K562 (cell line): Measurements from ENCODE around the gene PRTN3. TPM values are rescaled to one million over a fixed set of nuclear protein-coding genes. Genes with fewer than 3 reads are reported as not detected.

Source experiments
- ATAC-seq: fragments of 200-7000 bp; cut with Tn5 transposase; 3 replicates; pipeline ENCODE4 v1.9.1; 2020; ENCODE audit warnings: moderate library complexity
- BruUV-seq: library from RNA; stranded (reverse); fragments of 400-500 nt; replicated peaks from 2 replicates; lab custom pipeline; 2021; lab: Mats Ljungman, UMichigan
- CTCF ChIA-PET: fragments of 300-600 bp; formaldehyde crosslinking; extraction: SDS; loops from one replicate; lab custom pipeline; 2021; ENCODE audit warnings: low intra/inter-chr PET ratio; lab: Yijun Ruan, JAX
- POLR2A ChIA-PET: fragments of 300-600, 350-650 bp; sonication (Branson Sonifier 250); formaldehyde crosslinking; extraction: SDS; loops from one replicate; lab custom pipeline; 2021; ENCODE audit warnings: antibody characterized with exemption, inconsistent platforms; lab: Yijun Ruan, JAX
- DNase-seq, 4 experiments: peaks; one replicate each; pipeline versions ENCODE4 v3.0.0 to v3.0.0-alpha.2; 2011 to 2018; ENCODE audit warnings: low spot score in 3 of 4, mixed read lengths in 3 of 4; ENCODE audit errors: extremely low read depth in 1 of 4
- FAIRE-seq: peaks from 2 replicates; lab custom pipeline; 2011; peaks lifted over from hg19 to GRCh38; lab: Jason Lieb, UNC
- H2AFZ ChIP-seq: 2 replicates; pipeline ENCODE4 v1.6.0; 2011; ENCODE audit warnings: low read depth, low read length, control low read depth, inconsistent platforms
- H3K27ac ChIP-seq: fragments of 200-600 bp; 3 replicates; pipeline ENCODE4 v1.8.0; 2011; ENCODE audit warnings: low read depth, mild to moderate bottlenecking, control low read depth, inconsistent platforms, low read length, moderate library complexity, mixed read lengths; ENCODE audit errors: extremely low read depth
- H3K27me3 ChIP-seq, 2 experiments: fragments of 300-600 bp in 1 of 2; 2 replicates in 1 of 2; 3 replicates in 1 of 2; pipeline versions ENCODE4 v1.6.0 to v1.8.0; 2011; ENCODE audit warnings: inconsistent platforms in 2 of 2, low read length in 2 of 2, mild to moderate bottlenecking in 1 of 2, mixed read lengths in 1 of 2, moderate library complexity in 1 of 2; ENCODE audit not compliant: control insufficient read depth in 2 of 2, insufficient read depth in 2 of 2
- H3K36me3 ChIP-seq: fragments of 300-600 bp; 3 replicates; pipeline ENCODE4 v1.8.0; 2011; ENCODE audit warnings: mild to moderate bottlenecking, low read length, inconsistent platforms; ENCODE audit not compliant: control insufficient read depth, insufficient read depth
- H3K4me1 ChIP-seq, 2 experiments: fragments of 200-600 bp in 1 of 2; replicated peaks in 1 of 2; 2 replicates in 1 of 2; 3 replicates in 1 of 2; pipeline versions ENCODE4 v1.5.1 to v1.8.0; 2011; ENCODE audit warnings: inconsistent platforms in 2 of 2, low read length in 2 of 2, mild to moderate bottlenecking in 1 of 2, mixed read lengths in 1 of 2, moderate library complexity in 1 of 2; ENCODE audit not compliant: control insufficient read depth in 2 of 2, insufficient read depth in 2 of 2
- H3K4me2 ChIP-seq: 2 replicates; pipeline ENCODE4 v1.6.1; 2011; ENCODE audit warnings: low read length, control low read depth, inconsistent platforms, mixed read lengths; ENCODE audit not compliant: insufficient read depth
- H3K4me3 ChIP-seq: fragments of 200-600 bp; sonication (generic), shearing (Covaris generic); 2 replicates; pipeline ENCODE4 v1.5.1; 2016; ENCODE audit warnings: control low read depth, inconsistent platforms
- H3K79me2 ChIP-seq: fragments of 200-600 bp; 3 replicates; pipeline ENCODE4 v1.8.0; 2011; ENCODE audit warnings: low read length, inconsistent platforms; ENCODE audit not compliant: control insufficient read depth, insufficient read depth
- H3K9ac ChIP-seq, 2 experiments: 2 replicates each; pipeline versions ENCODE4 v1.6.0 to v1.6.1; 2011; ENCODE audit warnings: low read depth in 2 of 2, low read length in 2 of 2, control low read depth in 1 of 2, inconsistent platforms in 1 of 2, mild to moderate bottlenecking in 1 of 2, mixed read lengths in 1 of 2; ENCODE audit not compliant: insufficient read depth in 1 of 2
- H3K9me1 ChIP-seq: one replicate; pipeline ENCODE4 v1.6.0; 2011; ENCODE audit warnings: inconsistent platforms, mild to moderate bottlenecking, low read length, moderate library complexity; ENCODE audit not compliant: control insufficient read depth, insufficient read depth
- H3K9me3 ChIP-seq: replicated peaks from 2 replicates; pipeline ENCODE4 v1.5.1; 2011; ENCODE audit warnings: low read depth, low read length, inconsistent platforms; ENCODE audit not compliant: control insufficient read depth, insufficient read depth
- H4K20me1 ChIP-seq: replicated peaks from 2 replicates; pipeline ENCODE4 v1.6.1; 2011; ENCODE audit warnings: low read length, inconsistent platforms, mixed read lengths; ENCODE audit not compliant: control insufficient read depth, insufficient read depth
- CBX1 ChIP-seq: sonication (generic); IDR thresholded peaks from 2 replicates; pipeline ENCODE4 v1.6.1; 2016; ENCODE audit warnings: antibody characterized with exemption, low read depth, mild to moderate bottlenecking
- CCNT2 ChIP-seq: IDR thresholded peaks from 2 replicates; pipeline ENCODE4 v1.6.1; 2011; ENCODE audit warnings: borderline replicate concordance, low read depth, mild to moderate bottlenecking, moderate library complexity, mixed read lengths, low read length; ENCODE audit not compliant: insufficient read length; ENCODE audit errors: extremely low read depth
- CTBP1 ChIP-seq: fragments of 450-650 bp; IDR thresholded peaks from 2 replicates; pipeline ENCODE4 v1.6.1; 2016; ENCODE audit warnings: borderline replicate concordance
- FUS ChIP-seq: fragments of 200-400 bp; formaldehyde crosslinking; optimal IDR thresholded peaks from 2 replicates; pipeline ENCODE3; 2017; ENCODE audit warnings: low read depth, low read length
- HMGN3 ChIP-seq: IDR thresholded peaks from 2 replicates; pipeline ENCODE4 v1.6.1; 2011; ENCODE audit warnings: borderline replicate concordance, low read depth, mild to moderate bottlenecking, mixed read lengths, low read length; ENCODE audit not compliant: insufficient read length; ENCODE audit errors: extremely low read depth
- HNRNPL ChIP-seq: fragments of 200-400 bp; formaldehyde crosslinking; IDR thresholded peaks from 2 replicates; pipeline ENCODE4 v1.6.1; 2017; ENCODE audit warnings: low read depth, mild to moderate bottlenecking, low read length
- HNRNPLL ChIP-seq: fragments of 200-400 bp; formaldehyde crosslinking; IDR thresholded peaks from 2 replicates; pipeline ENCODE4 v1.6.1; 2017; ENCODE audit warnings: low read length, low read depth, mild to moderate bottlenecking; ENCODE audit not compliant: poor library complexity, severe bottlenecking
- PCBP1 ChIP-seq: fragments of 200-400 bp; formaldehyde crosslinking; IDR thresholded peaks from 2 replicates; pipeline ENCODE4 v1.6.1; 2018; ENCODE audit warnings: mild to moderate bottlenecking, low read depth, low read length; ENCODE audit not compliant: poor library complexity, severe bottlenecking
- POLR2A ChIP-seq: fragments of 450-650 bp; conservative IDR thresholded peaks from 2 replicates; pipeline ENCODE4 v1.6.1; 2016
- PRPF4 ChIP-seq: fragments of 200-400 bp; formaldehyde crosslinking; IDR thresholded peaks from one replicate; pipeline ENCODE4 v1.6.1; 2017; ENCODE audit warnings: low read length, low read depth, mild to moderate bottlenecking; ENCODE audit not compliant: insufficient read depth, poor library complexity, severe bottlenecking
- PTBP1 ChIP-seq: fragments of 200-400 bp; formaldehyde crosslinking; IDR thresholded peaks from 2 replicates; pipeline ENCODE4 v1.6.1; 2017; ENCODE audit warnings: low read depth, low read length
- RBM22 ChIP-seq: fragments of 200-400 bp; formaldehyde crosslinking; IDR thresholded peaks from 2 replicates; pipeline ENCODE4 v1.6.1; 2018; ENCODE audit warnings: low read length, low read depth; ENCODE audit not compliant: poor library complexity, severe bottlenecking
- RUNX1 ChIP-seq: sonication (generic); IDR thresholded peaks from 2 replicates; pipeline ENCODE4 v1.6.1; 2016; ENCODE audit warnings: antibody characterized with exemption, low read depth
- ZBED1 ChIP-seq: IDR thresholded peaks from 2 replicates; pipeline ENCODE4 v1.6.1; 2014
- ZNF316 ChIP-seq: fragments of 450-650 bp; IDR thresholded peaks from 2 replicates; pipeline ENCODE4 v1.6.1; 2016
- WGBS: fragments of 100-300 bp; shearing (Covaris generic); methylation state at CpG from one replicate; pipeline ENCODE4 v1.1.6; 2016; ENCODE audit warnings: low coverage, mixed read lengths; ENCODE audit not compliant: insufficient coverage; ENCODE audit errors: missing lambda C conversion rate; 5-methylcytosine and 5-hydroxymethylcytosine counted together
- in situ Hi-C: fragments of 300-500 bp; cut with MboI; formaldehyde crosslinking; loops from 4 replicates; pipeline ENCODE4 v1.15.0; 2018; ENCODE audit warnings: inconsistent platforms, mixed read lengths
- intact Hi-C: fragments of 100-400 bp; cut with micrococcal nuclease; formaldehyde crosslinking; loops from 2 replicates; pipeline ENCODE4 v1.14.2; 2022
- polyA plus RNA-seq, 8 experiments: library from polyadenylated mRNA; depleted of rRNA in 4 of 8; stranded (reverse) in 5 of 8; unstranded in 3 of 8; fragments of >200 nt; fragmentation: Nextera tagmentation in 2 of 8; fragmentation: Illumina TruSeq in 1 of 8; extraction: Ambion mirVana in 2 of 8; extraction: Trizol in 1 of 8; gene quantifications; 2 replicates each; pipeline versions ENCODE4 v1.2.1 to v1.2.3, GENCODE V29; 2011 to 2014; ENCODE audit warnings: inconsistent platforms in 1 of 8, missing spikeins in 1 of 8
- total RNA-seq, 7 experiments: library from RNA; depleted of rRNA in 6 of 7; stranded (reverse); fragments of >200 nt in 6 of 7; fragmentation: Illumina TruSeq in 2 of 7; extraction: Trizol in 2 of 7; gene quantifications; 2 replicates each; pipeline versions ENCODE4 v1.2.1 to v1.2.3, GENCODE V29; 2011 to 2021; ENCODE audit warnings: low replicate concordance in 1 of 7
- TF ChIP-seq, protein P1 (sequence below): fragments of 250-450 bp; sonication (Bioruptor Pico); IDR thresholded peaks from 2 replicates; pipeline ENCODE4 v1.9.0; 2021; ENCODE audit warnings: mild to moderate bottlenecking, inconsistent platforms
- TF ChIP-seq, protein P2 (sequence below): sonication (generic); formaldehyde crosslinking; IDR thresholded peaks from 2 replicates; pipeline ENCODE4 v1.8.1; 2023; ENCODE audit warnings: mild to moderate bottlenecking, missing genetic modification reagents

The PRTN3 gene
- total and polyA plus RNA-seq, 9 of the 15 experiments (the other 6 are each of a cell fraction or from before 2014, with no cell fraction given), result 0.14 to 0.86 (median 0.43) TPM; not detected in 3

DNA sequence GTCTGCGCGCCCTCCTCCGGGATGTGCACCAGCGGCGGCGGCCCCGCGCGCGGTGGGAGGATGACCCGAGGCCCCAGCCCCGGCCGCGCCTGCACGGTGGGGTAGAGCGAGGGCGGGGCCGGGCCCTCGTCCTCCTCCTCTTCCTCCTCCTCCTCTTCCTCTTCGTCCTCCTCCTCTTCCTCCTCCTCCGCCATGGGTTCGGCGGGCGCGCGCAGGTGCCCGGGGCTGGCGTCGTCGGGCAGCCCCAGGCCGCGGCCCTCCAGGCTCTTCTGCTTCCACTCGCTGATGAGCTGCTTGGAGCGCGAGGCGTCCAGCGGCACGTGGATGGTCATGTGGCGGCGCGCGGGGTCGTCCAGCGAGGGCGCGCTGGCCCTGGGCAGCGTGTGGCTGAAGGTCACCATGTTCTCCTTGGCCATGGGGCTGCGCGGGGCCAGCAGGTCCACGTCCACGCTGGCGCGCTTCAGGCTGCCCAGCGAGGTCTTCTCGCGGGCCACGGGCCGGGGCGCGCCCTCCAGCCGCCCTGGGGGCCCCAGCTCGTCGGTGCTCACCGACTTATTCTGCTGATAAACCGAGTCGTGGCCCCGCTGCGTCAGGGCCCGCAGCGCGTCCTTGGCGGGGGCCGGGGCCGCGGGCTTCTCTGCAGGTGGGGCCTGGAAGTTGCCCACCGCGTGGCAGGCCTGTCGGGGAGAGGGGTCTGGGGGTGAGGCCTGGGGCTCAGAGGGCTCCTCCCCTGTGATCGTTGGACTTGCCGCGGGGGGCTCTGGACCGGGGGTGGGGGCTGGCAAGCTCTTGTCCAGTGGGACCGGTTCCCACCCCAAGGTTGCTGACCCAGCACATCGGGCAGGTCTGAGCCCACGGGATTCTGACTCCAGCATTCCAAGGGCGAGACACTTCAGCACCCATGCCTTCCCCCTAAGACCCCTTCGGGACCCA is 27.3 kb upstream of the PRTN3 start:
- peaks cover 0 to 42% of the 10 kb centered on the region in 2 experiments; a peak in 2 of 5 replicates for H3K4me1 ChIP-seq
- ATAC-seq (peak; percentile 6; the same call in 2 of the 3 replicates), DNase-seq (peak in 2 of 4 experiments; percentile 21), FAIRE-seq (no peak)
- H2AFZ ChIP-seq, result no peak overlapping the region
- H3K27me3 ChIP-seq, result no peaks in the 10 kb centered on the region
- H3K4me3 ChIP-seq, result no peak overlapping the region
- no peak overlapping the region for H3K27ac ChIP-seq
- intact Hi-C loops (no loop called here), in situ Hi-C loops (no loop called here)
- no TSS peak for BruUV-seq
- CTCF ChIA-PET, result no interaction called here
- peaks cover 67% of the 10 kb centered on the region for H3K36me3 ChIP-seq
- H3K9me3 ChIP-seq, result peaks cover 3% of the 10 kb centered on the region
- H3K9ac ChIP-seq, result no peak overlapping the region
- peaks cover 6% of the 10 kb centered on the region for H3K79me2 ChIP-seq
- WGBS, result 93% methylated on average over 17 of the region's 87 CpGs
- POLR2A ChIA-PET, result interaction anchor here (0.6 to 2.2 kb wide), 2 partner anchors 10 to 14 kb away, joined by 3 to 11 read pairs; no protein-coding TSS in a partner anchor
- no peak overlapping the region for H3K4me2 ChIP-seq
- no peaks in the 10 kb centered on the region for H3K9me1 ChIP-seq
- H4K20me1 ChIP-seq, result no peaks in the 10 kb centered on the region
- TF ChIP-seq POLR2A (peak; percentile 6; the same call in 1 of the 2 replicates), RBM22 (peak; percentile 97), PRPF4 (peak; percentile 54), HMGN3 (peak; percentile 14), FUS (peak; percentile 81), CBX1 (peak; percentile 63; the same call in 1 of the 2 replicates), HNRNPL (peak; percentile 99), PTBP1 (peak; percentile 73; the same call in 1 of the 2 replicates), HNRNPLL (peak; percentile 10), ZBED1 (peak; percentile 71; the same call in 1 of the 2 replicates), CCNT2 (peak; percentile 7), ZNF316 (peak; percentile 29; the same call in 1 of the 2 replicates), RUNX1 (no peak), CTBP1 (no peak), PCBP1 (peak; percentile 95)
- TF ChIP-seq, protein P1, sequence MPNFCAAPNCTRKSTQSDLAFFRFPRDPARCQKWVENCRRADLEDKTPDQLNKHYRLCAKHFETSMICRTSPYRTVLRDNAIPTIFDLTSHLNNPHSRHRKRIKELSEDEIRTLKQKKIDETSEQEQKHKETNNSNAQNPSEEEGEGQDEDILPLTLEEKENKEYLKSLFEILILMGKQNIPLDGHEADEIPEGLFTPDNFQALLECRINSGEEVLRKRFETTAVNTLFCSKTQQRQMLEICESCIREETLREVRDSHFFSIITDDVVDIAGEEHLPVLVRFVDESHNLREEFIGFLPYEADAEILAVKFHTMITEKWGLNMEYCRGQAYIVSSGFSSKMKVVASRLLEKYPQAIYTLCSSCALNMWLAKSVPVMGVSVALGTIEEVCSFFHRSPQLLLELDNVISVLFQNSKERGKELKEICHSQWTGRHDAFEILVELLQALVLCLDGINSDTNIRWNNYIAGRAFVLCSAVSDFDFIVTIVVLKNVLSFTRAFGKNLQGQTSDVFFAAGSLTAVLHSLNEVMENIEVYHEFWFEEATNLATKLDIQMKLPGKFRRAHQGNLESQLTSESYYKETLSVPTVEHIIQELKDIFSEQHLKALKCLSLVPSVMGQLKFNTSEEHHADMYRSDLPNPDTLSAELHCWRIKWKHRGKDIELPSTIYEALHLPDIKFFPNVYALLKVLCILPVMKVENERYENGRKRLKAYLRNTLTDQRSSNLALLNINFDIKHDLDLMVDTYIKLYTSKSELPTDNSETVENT (CRISPR knock-in tag), result no peak
- TF ChIP-seq, protein P2, sequence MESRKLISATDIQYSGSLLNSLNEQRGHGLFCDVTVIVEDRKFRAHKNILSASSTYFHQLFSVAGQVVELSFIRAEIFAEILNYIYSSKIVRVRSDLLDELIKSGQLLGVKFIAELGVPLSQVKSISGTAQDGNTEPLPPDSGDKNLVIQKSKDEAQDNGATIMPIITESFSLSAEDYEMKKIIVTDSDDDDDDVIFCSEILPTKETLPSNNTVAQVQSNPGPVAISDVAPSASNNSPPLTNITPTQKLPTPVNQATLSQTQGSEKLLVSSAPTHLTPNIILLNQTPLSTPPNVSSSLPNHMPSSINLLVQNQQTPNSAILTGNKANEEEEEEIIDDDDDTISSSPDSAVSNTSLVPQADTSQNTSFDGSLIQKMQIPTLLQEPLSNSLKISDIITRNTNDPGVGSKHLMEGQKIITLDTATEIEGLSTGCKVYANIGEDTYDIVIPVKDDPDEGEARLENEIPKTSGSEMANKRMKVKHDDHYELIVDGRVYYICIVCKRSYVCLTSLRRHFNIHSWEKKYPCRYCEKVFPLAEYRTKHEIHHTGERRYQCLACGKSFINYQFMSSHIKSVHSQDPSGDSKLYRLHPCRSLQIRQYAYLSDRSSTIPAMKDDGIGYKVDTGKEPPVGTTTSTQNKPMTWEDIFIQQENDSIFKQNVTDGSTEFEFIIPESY (CRISPR knock-in tag), result peak; percentile 88
